NCI-H748 (cell line): ENCODE measurements around the gene TP73.

Experiments
- DNase-seq: peaks from one replicate; lab custom pipeline; 2025; ENCODE audit not compliant: unreplicated experiment; lab: John Stamatoyannopoulos, UW

Gene TP73

GRCh38 chr1:3633344-3634058 is 18.8 kb upstream of the TP73 start:
- no peak for DNase-seq

GRCh38 chr1:3634059-3634800 is 18.1 kb upstream of the TP73 start:
- no peak for DNase-seq

GRCh38 chr1:3636080-3636479 is 16.2 kb upstream of the TP73 start:
- no peak for DNase-seq

GRCh38 chr1:3636531-3636930 is 15.8 kb upstream of the TP73 start:
- no peak for DNase-seq

- DNase-seq: no peak
Measured at GRCh38 chr1:3638027-3638426, 14.3 kb upstream of the TP73 start.

GRCh38 chr1:3638676-3639075 is 13.6 kb upstream of the TP73 start:
- no peak for DNase-seq

GRCh38 chr1:3639397-3639911 is 12.9 kb upstream of the TP73 start:
- DNase-seq: no peak

- DNase-seq: no peak
Measured at GRCh38 chr1:3640121-3640837, 12.0 kb upstream of the TP73 start.

GRCh38 chr1:3641046-3641760 is 11.1 kb upstream of the TP73 start:
- no peak for DNase-seq

- DNase-seq: no peak
Measured at GRCh38 chr1:3641816-3642215, 10.5 kb upstream of the TP73 start.

- DNase-seq: no peak
Measured at GRCh38 chr1:3642919-3643675, 9.2 kb upstream of the TP73 start.

- DNase-seq: no peak
Measured at GRCh38 chr1:3644273-3644672, 8.0 kb upstream of the TP73 start.

- no peak for DNase-seq
Measured at GRCh38 chr1:3645247-3645646, 7.1 kb upstream of the TP73 start.

- DNase-seq: no peak
Measured at GRCh38 chr1:3645666-3646355, 6.5 kb upstream of the TP73 start.

GRCh38 chr1:3646596-3646995 is 5.7 kb upstream of the TP73 start:
- DNase-seq: no peak

- DNase-seq: peak; percentile 94
Measured at GRCh38 chr1:3649342-3650247, 2.7 kb upstream of the TP73 start, which contains the start of gene WRAP73. Gene WRAP73 (minus strand): TSS chr1:3650103. CDS start chr1:3649999, 104 bp downstream.

GRCh38 chr1:3650248-3651025 is 1.9 kb upstream of the TP73 start:
- no peak for DNase-seq
